Panc1 (cell line): ENCODE results near the gene IQCH.

Experiments
- CTCF ChIP-seq: fragments of 450-650 bp; IDR thresholded peaks from 2 replicates; pipeline ENCODE4 v1.5.1; 2017; ENCODE audit warnings: mild to moderate bottlenecking
- POLR2AphosphoS5 ChIP-seq: IDR thresholded peaks from 2 replicates; pipeline ENCODE4 v1.6.1; 2012; ENCODE audit warnings: mild to moderate bottlenecking, low read depth, low read length, moderate library complexity
- REST ChIP-seq, 2 experiments: IDR thresholded peaks; 2 replicates each; pipeline ENCODE4 v1.6.1; 2011 to 2012; ENCODE audit warnings: low read depth in 2 of 2, control low read depth in 1 of 2, low read length in 1 of 2, mild to moderate bottlenecking in 1 of 2, moderate library complexity in 1 of 2; ENCODE audit not compliant: insufficient read depth in 1 of 2
- SIN3A ChIP-seq: IDR thresholded peaks from 2 replicates; pipeline ENCODE4 v1.6.1; 2012; ENCODE audit warnings: low read depth, mild to moderate bottlenecking, low read length, moderate library complexity, borderline replicate concordance; ENCODE audit not compliant: insufficient read depth

- TF ChIP-seq POLR2AphosphoS5, result no peak
- TF ChIP-seq CTCF, result no peak
- TF ChIP-seq REST (IDR thresholded peaks at IDR 0.05; ENCODE audit: insufficient read depth in 1 of 2, low read depth in 2 of 2, low read length in 1 of 2), result no peak
- TF ChIP-seq SIN3A, result no peak
Observed at GRCh38 chr15:67551207-67551743, 296.7 kb downstream of the IQCH start.
